PC-3 (cell line): ENCODE results near the gene FSTL1. TPM values are rescaled to one million over a fixed set of nuclear protein-coding genes. Genes with fewer than 3 reads are reported as not detected.

Experiments used
- ATAC-seq: fragments of 200-7000 bp; cut with Tn5 transposase; 2 replicates; pipeline ENCODE4 v1.9.1; 2020; ENCODE audit warnings: mild to moderate bottlenecking, moderate library complexity
- BruUV-seq: library from RNA; stranded (reverse); fragments of 400-500 nt; replicated peaks from 2 replicates; lab custom pipeline; 2021; lab: Mats Ljungman, UMichigan
- CTCF ChIA-PET: fragments of 300-600 bp; sonication (Branson Sonifier 250); formaldehyde crosslinking; loops from one replicate; lab custom pipeline; 2022; ENCODE audit warnings: antibody characterized with exemption; lab: Charles Lee
- POLR2A ChIA-PET: fragments of 300-600 bp; sonication (Branson Sonifier 250); formaldehyde crosslinking; loops from one replicate; lab custom pipeline; 2022; ENCODE audit warnings: antibody characterized with exemption; ENCODE audit not compliant: unreplicated experiment; lab: Charles Lee
- DNase-seq: peaks from one replicate; pipeline ENCODE4 v3.0.0-alpha.2; 2015
- H2AFZ ChIP-seq: fragments of 300-600 bp; sonication (generic); 2 replicates; pipeline ENCODE4 v1.6.0; 2016; ENCODE audit warnings: antibody characterized with exemption, low read length
- H3F3A ChIP-seq: fragments of 300-600 bp; sonication (generic); one replicate; pipeline ENCODE4 v1.6.0; 2017; ENCODE audit warnings: antibody characterized with exemption, low read length, control low read depth, mild to moderate bottlenecking; ENCODE audit not compliant: unreplicated experiment
- H3K27ac ChIP-seq: fragments of 300-600 bp; sonication (generic); 2 replicates; pipeline ENCODE4 v1.5.1; 2016; ENCODE audit warnings: mild to moderate bottlenecking, low read length
- H3K27me3 ChIP-seq: fragments of 300-600 bp; sonication (generic); 2 replicates; pipeline ENCODE4 v1.6.1; 2016; ENCODE audit warnings: low read length, mixed read lengths
- H3K36me3 ChIP-seq: fragments of 300-600 bp; sonication (generic); 2 replicates; pipeline ENCODE4 v1.6.1; 2016; ENCODE audit warnings: low read depth, mixed run types, low read length, mixed read lengths
- H3K4me1 ChIP-seq: fragments of 300-600 bp; sonication (generic); 2 replicates; pipeline ENCODE4 v1.5.1; 2016; ENCODE audit warnings: low read length; ENCODE audit not compliant: insufficient read depth
- H3K4me2 ChIP-seq: fragments of 300-600 bp; sonication (generic); 2 replicates; pipeline ENCODE4 v1.6.0; 2016; ENCODE audit warnings: low read length
- H3K4me3 ChIP-seq: fragments of 300-600 bp; sonication (generic); 2 replicates; pipeline ENCODE4 v1.5.1; 2016; ENCODE audit warnings: mild to moderate bottlenecking, low read length, mixed read lengths
- H3K79me2 ChIP-seq: fragments of 300-600 bp; sonication (generic); 2 replicates; pipeline ENCODE4 v1.6.1; 2017; ENCODE audit warnings: low read length, mixed read lengths
- H3K9ac ChIP-seq: fragments of 300-600 bp; sonication (generic); 2 replicates; pipeline ENCODE4 v1.6.0; 2016; ENCODE audit warnings: mild to moderate bottlenecking, low read length
- H3K9me2 ChIP-seq: fragments of 300-600 bp; sonication (generic); replicated peaks from 2 replicates; pipeline ENCODE4 v1.6.1; 2016; ENCODE audit warnings: mixed run types, low read length, mixed read lengths
- H3K9me3 ChIP-seq: fragments of 300-600 bp; sonication (generic); 2 replicates; pipeline ENCODE4 v1.6.1; 2016; ENCODE audit warnings: low read length, mixed read lengths
- H4K20me1 ChIP-seq: fragments of 300-600 bp; sonication (generic); 2 replicates; pipeline ENCODE4 v1.6.1; 2016; ENCODE audit warnings: low read length, mixed read lengths
- EZH2 ChIP-seq: fragments of 300-600 bp; sonication (generic); IDR thresholded peaks from one replicate; pipeline ENCODE4 v1.6.1; 2017; ENCODE audit warnings: antibody characterized with exemption, mild to moderate bottlenecking, low read length; ENCODE audit not compliant: unreplicated experiment
- EZH2phosphoT487 ChIP-seq: fragments of 300-600 bp; sonication (generic); IDR thresholded peaks from 2 replicates; pipeline ENCODE4 v1.6.1; 2018; ENCODE audit warnings: mild to moderate bottlenecking, antibody characterized with exemption, low read length, borderline replicate concordance
- intact Hi-C: fragments of 100-400 bp; cut with micrococcal nuclease; formaldehyde crosslinking; loops from 2 replicates; pipeline ENCODE4 v1.9.0; 2023
- total RNA-seq: library from RNA; depleted of rRNA; stranded (reverse); fragments of >200 nt; gene quantifications from 2 replicates; pipeline ENCODE4 v1.2.3, GENCODE V29; 2014
- TF ChIP-seq, protein P1 (sequence below): fragments of 300-600 bp; sonication (generic); conservative IDR thresholded peaks from 2 replicates; pipeline ENCODE4 v1.5.1; 2017; ENCODE audit warnings: antibody characterized with exemption, low read depth, mild to moderate bottlenecking, low read length

The FSTL1 gene
- total RNA-seq, 1 experiment from 2014 or later = 178 TPM

DNA sequence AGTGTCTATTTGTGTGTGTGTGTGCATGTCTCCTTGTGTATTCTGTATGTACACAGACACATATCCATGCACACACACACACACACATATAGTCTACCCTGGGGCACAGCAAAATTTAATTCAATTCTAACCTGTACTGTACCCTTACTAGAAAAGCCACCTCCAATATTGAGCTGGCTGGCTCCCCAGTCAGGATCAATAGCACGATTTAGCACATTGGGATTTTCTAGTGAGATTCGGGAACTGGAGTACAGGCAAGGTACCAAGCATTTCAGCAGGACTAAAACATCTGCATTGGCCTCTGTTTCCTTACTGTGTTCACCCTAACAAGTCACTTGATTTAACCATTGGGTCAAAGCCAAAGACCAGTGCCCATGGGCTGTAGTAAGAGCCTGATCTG is 13.2 kb downstream of the FSTL1 start:
- Histone ChIP-seq H3K27ac (peak overlapping the region; percentile 73; the same call in 1 of the 2 replicates), H3K36me3 (peaks cover 55% of the 10 kb centered on the region), H3K27me3 (no peaks in the 10 kb centered on the region), H3F3A (peaks cover 9% of the 10 kb centered on the region), H2AFZ (no peak overlapping the region), H3K4me1 (peaks cover 87% of the 10 kb centered on the region), H3K9me3 (no peaks in the 10 kb centered on the region), H4K20me1 (no peaks in the 10 kb centered on the region), H3K79me2 (peaks cover 96% of the 10 kb centered on the region), H3K4me2 (no peak overlapping the region), H3K9me2 (no peaks in the 10 kb centered on the region), H3K4me3 (no peak overlapping the region), H3K9ac (no peak overlapping the region)
- intact Hi-C loops = loop anchor here (5.0 kb wide), 1 partner anchor 120 kb away; no protein-coding TSS in a partner anchor
- ATAC-seq = no peak
- POLR2A ChIA-PET = no interaction called here
- DNase-seq = no peak
- no TSS peak for BruUV-seq
- no peak for TF ChIP-seq EZH2phosphoT487
- TF ChIP-seq, protein P1, sequence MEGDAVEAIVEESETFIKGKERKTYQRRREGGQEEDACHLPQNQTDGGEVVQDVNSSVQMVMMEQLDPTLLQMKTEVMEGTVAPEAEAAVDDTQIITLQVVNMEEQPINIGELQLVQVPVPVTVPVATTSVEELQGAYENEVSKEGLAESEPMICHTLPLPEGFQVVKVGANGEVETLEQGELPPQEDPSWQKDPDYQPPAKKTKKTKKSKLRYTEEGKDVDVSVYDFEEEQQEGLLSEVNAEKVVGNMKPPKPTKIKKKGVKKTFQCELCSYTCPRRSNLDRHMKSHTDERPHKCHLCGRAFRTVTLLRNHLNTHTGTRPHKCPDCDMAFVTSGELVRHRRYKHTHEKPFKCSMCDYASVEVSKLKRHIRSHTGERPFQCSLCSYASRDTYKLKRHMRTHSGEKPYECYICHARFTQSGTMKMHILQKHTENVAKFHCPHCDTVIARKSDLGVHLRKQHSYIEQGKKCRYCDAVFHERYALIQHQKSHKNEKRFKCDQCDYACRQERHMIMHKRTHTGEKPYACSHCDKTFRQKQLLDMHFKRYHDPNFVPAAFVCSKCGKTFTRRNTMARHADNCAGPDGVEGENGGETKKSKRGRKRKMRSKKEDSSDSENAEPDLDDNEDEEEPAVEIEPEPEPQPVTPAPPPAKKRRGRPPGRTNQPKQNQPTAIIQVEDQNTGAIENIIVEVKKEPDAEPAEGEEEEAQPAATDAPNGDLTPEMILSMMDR = no peak
- TF ChIP-seq EZH2 = no peak
- CTCF ChIA-PET = interaction anchor here (1.0 kb wide), 1 partner anchor 69 kb away, joined by 3 read pairs; no protein-coding TSS in a partner anchor

DNA sequence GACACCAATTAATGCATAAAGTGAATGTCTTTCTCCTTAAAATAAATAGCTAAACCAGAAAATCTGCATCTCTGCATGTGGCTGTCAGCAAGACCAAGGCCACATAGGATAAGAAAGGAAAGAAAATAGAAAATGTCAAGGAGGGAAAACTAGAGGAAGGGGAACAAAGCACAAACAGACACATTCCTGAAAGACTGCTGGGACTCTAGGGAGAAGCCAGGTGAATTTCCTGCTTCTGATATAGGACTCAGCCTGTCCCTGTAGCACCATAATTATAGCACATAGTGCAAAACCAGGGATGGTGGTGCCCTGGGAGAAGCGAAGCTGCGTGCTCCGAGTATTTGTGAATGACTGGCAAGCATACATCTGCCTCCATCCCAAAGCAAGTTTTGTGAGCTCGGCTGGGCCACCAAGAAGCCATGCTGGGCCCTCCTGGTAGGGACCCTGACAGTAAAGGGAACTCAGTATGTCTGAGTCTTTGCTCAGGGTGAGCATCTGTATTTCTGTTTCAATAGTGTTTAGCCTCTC is 14.2 kb downstream of the FSTL1 start:
- Histone ChIP-seq H4K20me1 (no peaks in the 10 kb centered on the region), H3K79me2 (peaks cover 96% of the 10 kb centered on the region), H3K4me1 (peaks cover 83% of the 10 kb centered on the region), H3K36me3 (peaks cover 55% of the 10 kb centered on the region), H3K9ac (0 out of 2 replicates have a peak overlapping the region, but pooled peaks have one; percentile 5), H2AFZ (0 out of 2 replicates have a peak overlapping the region, but pooled peaks have one; percentile 4), H3F3A (peaks cover 9% of the 10 kb centered on the region), H3K27ac (peak overlapping the region; percentile 73), H3K9me2 (no peaks in the 10 kb centered on the region), H3K9me3 (no peaks in the 10 kb centered on the region), H3K4me3 (no peak overlapping the region), H3K27me3 (no peaks in the 10 kb centered on the region), H3K4me2 (peak overlapping the region; percentile 76)
- intact Hi-C loops = loop anchor here (5.0 kb wide), 1 partner anchor 121 kb away; no protein-coding TSS in a partner anchor
- TF ChIP-seq EZH2 (no peak), EZH2phosphoT487 (no peak)
- TF ChIP-seq, protein P1 = no peak
- ChIA-PET CTCF (interaction anchor here (0.6 to 1.0 kb wide), 2 partner anchors 25 to 70 kb away, joined by 3 read pairs; no protein-coding TSS in a partner anchor), POLR2A (interaction anchor here (0.6 kb wide), 1 partner anchor 17 kb away, joined by 3 read pairs; no protein-coding TSS in a partner anchor)
- BruUV-seq = no TSS peak
- DNase-seq (no peak), ATAC-seq (no peak)

DNA sequence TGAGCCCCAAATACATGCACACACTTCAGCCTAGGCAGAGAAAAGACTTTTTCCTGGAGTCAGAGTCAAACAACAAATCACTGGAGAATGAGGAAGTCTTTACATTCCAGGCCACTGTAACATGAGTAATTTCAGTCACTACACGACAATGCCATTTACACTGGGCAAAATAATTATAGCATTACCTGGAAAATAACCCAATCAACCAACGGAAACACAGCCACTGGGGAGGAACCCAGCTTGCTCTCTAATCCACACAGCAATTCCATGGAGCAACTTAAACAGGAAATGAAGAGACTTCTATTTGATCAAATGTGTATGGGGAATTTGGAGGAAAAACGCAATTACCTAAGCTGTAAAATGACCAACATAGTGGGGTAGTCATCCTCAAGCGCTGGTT is 15.2 kb downstream of the FSTL1 start:
- peaks cover 55% of the 10 kb centered on the region for H3K36me3 ChIP-seq
- intact Hi-C loops = loop anchor here (5.0 kb wide), 1 partner anchor 122 kb away; no protein-coding TSS in a partner anchor
- ATAC-seq = peak; percentile 70
- no peaks in the 10 kb centered on the region for H3K9me3 ChIP-seq
- H3K9me2 ChIP-seq = no peaks in the 10 kb centered on the region
- H3K4me1 ChIP-seq = peaks cover 76% of the 10 kb centered on the region
- H4K20me1 ChIP-seq = no peaks in the 10 kb centered on the region
- BruUV-seq = no TSS peak
- POLR2A ChIA-PET = interaction anchor here (0.6 kb wide), 1 partner anchor 341 kb away, joined by 17 read pairs; no protein-coding TSS in a partner anchor
- peak; percentile 96 for DNase-seq
- H3F3A ChIP-seq = peaks cover 9% of the 10 kb centered on the region
- H3K27ac ChIP-seq = peak overlapping the region; percentile 73
- TF ChIP-seq EZH2 = no peak
- TF ChIP-seq, protein P1 = no peak
- no peak for TF ChIP-seq EZH2phosphoT487
- H3K9ac ChIP-seq = peak overlapping the region; percentile 23; the same call in 1 of the 2 replicates
- H3K4me2 ChIP-seq = peak overlapping the region; percentile 76
- no peaks in the 10 kb centered on the region for H3K27me3 ChIP-seq
- H3K4me3 ChIP-seq = peak overlapping the region; percentile 26; the same call in 1 of the 2 replicates
- peak overlapping the region; percentile 4 for H2AFZ ChIP-seq
- CTCF ChIA-PET = interaction anchor here (0.9 to 1.2 kb wide), 4 partner anchors 17 to 123 kb away, joined by 3 to 4 read pairs (median 3); no protein-coding TSS in a partner anchor
- peaks cover 95% of the 10 kb centered on the region for H3K79me2 ChIP-seq
